ENCODE results near the gene NACC1. TPM values are rescaled to one million over a fixed set of nuclear protein-coding genes. Genes with fewer than 3 reads are reported as not detected.

NACC1 gene
- total RNA-seq, 1 experiment from 2014 or later = 237 TPM

GRCh38 chr19:13151605-13152355, 33.7 kb downstream of the NACC1 start (continued):
- TF ChIP-seq AFF4 (CRISPR knock-in tag; IDR thresholded peaks at IDR 0.05; ENCODE audit: borderline replicate concordance) = peak; percentile 82; the same call in 1 of the 2 replicates
- peak; percentile 94 for TF ChIP-seq TEAD1 (CRISPR knock-in tag; IDR thresholded peaks at IDR 0.05)
- TF ChIP-seq ZNF396 (CRISPR knock-in tag; IDR thresholded peaks at IDR 0.05; ENCODE audit: borderline replicate concordance) = no peak
- TF ChIP-seq PRRX2 (CRISPR knock-in tag; IDR thresholded peaks at IDR 0.05) = 0 out of 2 replicates have a peak, but pooled peaks have one; percentile 53
- TF ChIP-seq TCF7 (CRISPR knock-in tag; IDR thresholded peaks at IDR 0.05; ENCODE audit: low read depth) = no peak
- TF ChIP-seq E2F4 (CRISPR knock-in tag; IDR thresholded peaks at IDR 0.05; ENCODE audit: borderline replicate concordance, low read depth) = peak; percentile 66; the same call in 1 of the 2 replicates
- TF ChIP-seq ZNF219 (CRISPR knock-in tag; IDR thresholded peaks at IDR 0.05; ENCODE audit: borderline replicate concordance) = peak; percentile 36; the same call in 1 of the 2 replicates
- 0 out of 2 replicates have a peak, but pooled peaks have one; percentile 29 for TF ChIP-seq MYBL2 (CRISPR knock-in tag; IDR thresholded peaks at IDR 0.05)
- TF ChIP-seq ARID4B (CRISPR knock-in tag; IDR thresholded peaks at IDR 0.05; ENCODE audit: borderline replicate concordance) = peak; percentile 94; the same call in 1 of the 2 replicates
- no peak for TF ChIP-seq ELF4 (CRISPR knock-in tag; IDR thresholded peaks at IDR 0.05; ENCODE audit: low read depth)
- TF ChIP-seq FOXP4 (CRISPR knock-in tag; IDR thresholded peaks at IDR 0.05) = peak; percentile 56; the same call in 1 of the 2 replicates
- no peak for TF ChIP-seq OVOL2 (CRISPR knock-in tag; IDR thresholded peaks at IDR 0.05; ENCODE audit: borderline replicate concordance)
- TF ChIP-seq ETV6 (CRISPR knock-in tag; IDR thresholded peaks at IDR 0.05) = peak; percentile 69
- TF ChIP-seq RORB (CRISPR knock-in tag; IDR thresholded peaks at IDR 0.05) = no peak
- no peak for TF ChIP-seq EMX1 (CRISPR knock-in tag; IDR thresholded peaks at IDR 0.05)
- no peak for TF ChIP-seq ZNF532 (CRISPR knock-in tag; IDR thresholded peaks at IDR 0.05; ENCODE audit: borderline replicate concordance)
- TF ChIP-seq ZNF138 (CRISPR knock-in tag; conservative IDR thresholded peaks at IDR 0.05) = no peak
- no peak for TF ChIP-seq NR3C1 (CRISPR knock-in tag; conservative IDR thresholded peaks at IDR 0.05; ENCODE audit: low read depth)
- TF ChIP-seq ATF3 (CRISPR knock-in tag; conservative IDR thresholded peaks at IDR 0.05) = no peak
- peak; percentile 76; the same call in 1 of the 2 replicates for TF ChIP-seq JUN (CRISPR knock-in tag; IDR thresholded peaks at IDR 0.05)
- TF ChIP-seq FOXK1 (CRISPR knock-in tag; IDR thresholded peaks at IDR 0.05) = peak; percentile 73
- 0 out of 2 replicates have a peak, but pooled peaks have one; percentile 76 for TF ChIP-seq SMAD4 (CRISPR knock-in tag; IDR thresholded peaks at IDR 0.05)
